ENCODE results near the gene PDE2A.

PDE2A gene

DNA sequence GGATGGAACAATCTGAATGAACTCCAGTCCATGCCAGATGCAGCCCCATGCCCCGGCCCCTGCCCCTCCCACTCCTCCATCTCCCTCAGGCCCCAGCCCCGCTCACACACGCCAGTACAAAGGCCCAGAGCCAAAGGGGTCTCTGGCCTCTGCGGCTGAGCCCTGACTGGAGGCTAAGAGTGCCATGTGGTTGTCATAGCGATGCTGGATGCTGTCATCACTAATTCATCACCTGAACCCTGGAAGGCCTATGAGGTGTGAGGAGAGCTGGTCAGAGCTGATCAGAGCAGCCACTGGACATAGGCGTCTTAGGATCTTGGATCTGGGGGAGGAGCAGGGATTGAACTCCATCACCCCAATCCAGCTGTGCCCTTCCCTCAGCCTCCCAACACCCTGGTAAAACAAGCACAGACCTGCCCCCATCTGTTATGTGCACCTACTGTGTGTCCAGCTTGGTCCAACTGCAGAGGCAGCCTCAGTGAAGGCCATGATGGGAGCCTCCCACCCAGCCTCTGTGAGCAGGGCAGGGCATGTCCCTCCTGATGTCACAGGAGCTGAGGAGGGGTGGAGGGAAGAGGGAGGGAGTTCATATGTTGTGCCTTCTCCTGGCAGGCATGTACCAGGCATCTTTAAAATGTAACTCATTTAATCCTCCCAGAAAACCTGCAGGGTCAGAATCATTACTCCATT is 16.7 kb downstream of the PDE2A start:
- DNase-seq (ENCODE audit: low read depth): no peak

- DNase-seq (ENCODE audit: low read depth): no peak
These were observed 18.2 kb downstream of the PDE2A start for GRCh38 chr11:72655896-72656464.

- no peak for DNase-seq (ENCODE audit: low read depth)
These were observed 19.2 kb downstream of the PDE2A start for GRCh38 chr11:72655014-72655413.

DNA sequence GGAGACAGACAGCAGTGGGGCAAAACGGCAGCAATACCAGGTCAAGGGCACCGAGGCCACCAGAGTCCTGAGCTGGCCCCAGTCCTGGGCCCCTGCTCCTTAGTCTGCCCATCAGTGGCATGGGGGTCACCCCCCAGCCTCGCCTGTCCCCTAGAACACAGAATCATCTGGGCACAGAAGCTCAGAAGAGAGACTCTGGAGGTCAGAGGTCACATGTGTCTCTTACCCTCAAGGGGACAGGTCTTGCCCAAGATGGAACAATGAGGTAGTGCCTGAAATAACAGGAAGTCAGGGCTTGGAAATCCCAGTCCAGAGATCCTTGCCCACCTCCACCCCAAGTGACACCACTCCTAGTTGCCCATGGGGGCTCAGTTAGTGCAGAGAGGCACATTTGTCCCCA is 20.6 kb downstream of the PDE2A start:
- no peak for DNase-seq (ENCODE audit: low read depth)

GRCh38 chr11:72652873-72653630 is 21.2 kb downstream of the PDE2A start:
- no peak for DNase-seq (ENCODE audit: low read depth)

DNA sequence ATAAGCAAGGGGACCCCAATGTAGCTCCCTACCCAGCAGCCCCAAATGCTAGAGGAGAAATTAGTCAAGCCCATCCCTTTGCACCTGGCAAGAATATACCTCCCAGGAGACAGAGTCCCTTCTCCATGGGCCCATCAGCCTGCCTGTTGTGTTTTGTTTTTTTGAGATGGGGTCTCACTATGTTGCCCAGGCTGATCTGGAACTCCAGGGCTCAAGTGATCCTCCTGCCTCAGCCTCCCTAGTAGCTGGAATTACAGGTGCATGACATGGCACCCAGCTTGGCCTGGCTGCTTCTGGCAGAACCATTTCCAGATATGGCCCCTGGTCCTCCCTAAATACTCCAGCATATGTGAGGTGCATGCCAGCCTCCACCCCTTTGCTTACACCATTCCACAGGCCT is 22.1 kb downstream of the PDE2A start:
- no peak for DNase-seq (ENCODE audit: low read depth)

- no peak for DNase-seq (ENCODE audit: low read depth)
These were observed 24.8 kb downstream of the PDE2A start for GRCh38 chr11:72649215-72649976.

GRCh38 chr11:72648384-72649136 is 25.7 kb downstream of the PDE2A start:
- DNase-seq (ENCODE audit: low read depth): no peak

GRCh38 chr11:72647882-72648281 is 26.3 kb downstream of the PDE2A start:
- no peak for DNase-seq (ENCODE audit: low read depth)

DNA sequence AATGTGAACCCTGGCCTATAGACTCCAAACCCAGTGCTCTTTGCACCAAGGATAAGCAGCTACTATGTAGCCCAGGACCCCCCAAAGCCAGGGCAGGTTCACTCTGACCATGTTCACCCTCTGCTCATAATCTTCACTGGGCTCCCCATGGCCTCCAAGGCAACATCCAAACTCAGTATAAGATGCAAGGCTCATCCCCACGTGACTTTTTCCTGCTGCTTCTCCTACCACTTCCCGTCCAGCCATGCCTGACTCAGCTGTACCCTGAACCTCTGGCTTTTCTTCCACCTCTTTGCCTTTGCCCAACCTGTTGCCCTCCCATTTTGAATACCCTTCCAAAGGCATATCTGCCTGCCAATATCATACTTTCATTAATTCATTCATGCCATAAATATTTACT is 27.8 kb downstream of the PDE2A start:
- DNase-seq (ENCODE audit: low read depth): peak; percentile 31

GRCh38 chr11:72646024-72646423 is 28.2 kb downstream of the PDE2A start:
- no peak for DNase-seq (ENCODE audit: low read depth)

DNA sequence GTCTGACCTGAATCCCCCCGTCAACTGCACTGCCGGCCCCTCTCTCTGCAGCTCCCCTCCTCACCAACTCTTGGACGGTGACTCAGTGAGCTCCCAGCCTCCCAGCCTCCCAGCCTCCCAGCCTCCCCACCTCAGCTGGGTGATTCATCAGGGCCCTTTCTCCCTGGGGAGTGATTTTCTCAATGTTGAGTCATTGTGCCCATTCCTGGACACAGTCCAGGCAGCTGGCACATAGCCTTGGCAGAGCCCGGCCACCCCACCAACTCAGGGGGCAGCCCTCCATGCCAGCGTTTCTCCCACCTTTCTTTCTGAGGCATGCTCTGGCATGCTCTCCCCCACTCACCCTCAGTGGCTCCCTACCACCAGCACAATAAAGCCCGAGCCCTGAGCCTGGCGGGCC is 30.7 kb downstream of the PDE2A start:
- peak; percentile 76 for DNase-seq (ENCODE audit: low read depth)

GRCh38 chr11:72642884-72643522 is 31.2 kb downstream of the PDE2A start:
- DNase-seq (ENCODE audit: low read depth): peak; percentile 63

DNA sequence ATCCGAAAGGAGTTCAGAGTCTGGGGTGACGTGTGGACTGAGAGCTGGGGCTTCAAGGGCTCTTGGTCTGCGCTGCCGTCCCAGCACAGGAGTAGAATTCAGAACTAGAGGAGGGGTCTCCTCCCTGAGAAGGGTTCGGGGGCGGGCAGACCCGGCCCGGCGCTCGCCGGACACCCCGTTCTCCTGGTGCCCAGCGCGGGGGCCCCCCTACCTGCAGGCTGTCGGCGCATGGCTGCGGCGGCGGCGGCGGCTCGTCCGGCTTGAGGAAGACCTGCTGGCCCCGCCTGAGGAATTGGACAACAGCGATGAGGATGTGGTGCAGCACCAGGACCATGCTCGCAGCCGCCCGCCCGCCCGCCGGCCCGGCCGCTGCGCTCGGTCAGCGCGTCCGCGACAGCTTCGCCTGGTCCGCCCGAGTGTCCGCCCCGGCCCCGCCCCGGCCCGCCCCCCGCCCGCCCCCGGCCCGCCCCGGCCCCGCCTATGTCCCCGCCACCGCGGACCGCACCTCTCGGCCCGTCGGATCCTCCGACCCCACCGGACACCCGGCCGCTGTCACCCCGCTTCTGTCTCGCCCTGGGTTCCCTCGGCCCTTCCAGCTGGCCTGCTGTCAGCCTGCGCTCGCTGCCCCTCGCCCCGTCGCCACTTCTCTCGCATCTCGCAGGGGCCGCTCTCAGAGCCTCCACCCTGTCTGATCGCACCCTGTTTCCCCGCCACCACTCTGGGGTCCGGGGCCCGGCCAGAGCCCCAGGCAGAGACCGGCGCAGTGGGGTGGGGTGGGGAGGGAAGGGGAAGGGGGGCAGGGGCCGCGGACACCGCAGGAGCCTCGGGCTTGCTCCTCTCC is 32.0 kb downstream of the PDE2A start:
- DNase-seq (ENCODE audit: low read depth): peak; percentile 57

GRCh38 chr11:72641522-72642042 is 32.6 kb downstream of the PDE2A start:
- no peak for DNase-seq (ENCODE audit: low read depth)

- no peak for DNase-seq (ENCODE audit: low read depth)
These were observed 34.5 kb downstream of the PDE2A start for GRCh38 chr11:72639502-72640375.

- no peak for DNase-seq (ENCODE audit: low read depth)
These were observed 36.3 kb downstream of the PDE2A start for GRCh38 chr11:72637926-72638325.

- peak; percentile 19 for DNase-seq (ENCODE audit: low read depth)
These were observed 37.0 kb downstream of the PDE2A start for GRCh38 chr11:72637198-72637597.

- DNase-seq (ENCODE audit: low read depth): no peak
These were observed 37.8 kb downstream of the PDE2A start for GRCh38 chr11:72636376-72636775.
